ENCODE results near the gene TUBAL3. TPM values are rescaled to one million over a fixed set of nuclear protein-coding genes. Genes with fewer than 3 reads are reported as not detected.
"Not testable (repeated sequence)": the region's sequence is repeated elsewhere in the genome, so short reads cannot be mapped to it uniquely, and the experiment has no call there.

The TUBAL3 gene
- polyA plus RNA-seq, 10 donors, result 0.13 to 0.33 (median 0.14) TPM; not detected in 3

- not testable (repeated sequence) for DNase-seq
Measured at GRCh38 chr10:5380395-5380794, 24.2 kb downstream of the TUBAL3 start.

DNA sequence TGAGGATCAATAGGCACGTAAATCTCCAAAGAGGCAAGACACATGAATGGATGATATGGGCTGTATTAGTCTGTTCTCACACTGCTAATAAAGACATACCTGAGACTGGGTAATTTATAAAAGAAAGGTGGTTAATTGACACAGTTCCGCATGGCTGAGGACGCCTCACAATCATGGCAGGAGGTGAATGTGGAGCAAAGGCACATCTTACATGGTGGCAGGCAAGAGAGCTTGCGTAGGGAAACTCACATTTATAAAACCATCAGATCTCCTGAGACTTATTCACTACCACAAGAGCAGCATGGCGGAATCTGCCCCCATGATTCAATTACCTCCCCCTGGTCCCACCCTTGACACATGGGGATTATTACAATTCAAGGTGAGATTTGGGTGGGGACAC is 25.4 kb downstream of the TUBAL3 start:
- DNase-seq, result not testable (repeated sequence)

DNA sequence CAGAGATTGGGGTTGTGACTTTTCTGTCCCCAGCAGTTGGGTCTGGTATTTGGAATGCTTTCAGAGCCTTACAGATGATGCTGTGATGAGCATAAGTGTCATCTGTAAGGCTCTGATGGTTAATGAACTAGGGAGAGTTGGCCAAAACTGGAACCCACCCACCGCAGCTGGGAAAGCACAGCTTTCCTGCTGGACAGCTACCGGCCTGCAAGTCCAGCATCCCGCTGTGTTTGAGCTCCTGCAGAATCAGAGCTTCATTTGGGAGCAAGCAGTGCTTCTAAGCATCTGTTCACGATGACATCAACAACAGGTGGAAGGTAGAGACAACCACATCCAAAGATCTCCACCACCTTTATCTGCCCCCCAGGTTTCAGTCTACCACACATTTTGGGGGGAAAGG is 28.2 kb downstream of the TUBAL3 start:
- peak in 2 of 3 donors; percentile 20 to 34 for DNase-seq

GRCh38 chr10:5373891-5374611 is 30.6 kb downstream of the TUBAL3 start:
- DNase-seq, result no peak

DNA sequence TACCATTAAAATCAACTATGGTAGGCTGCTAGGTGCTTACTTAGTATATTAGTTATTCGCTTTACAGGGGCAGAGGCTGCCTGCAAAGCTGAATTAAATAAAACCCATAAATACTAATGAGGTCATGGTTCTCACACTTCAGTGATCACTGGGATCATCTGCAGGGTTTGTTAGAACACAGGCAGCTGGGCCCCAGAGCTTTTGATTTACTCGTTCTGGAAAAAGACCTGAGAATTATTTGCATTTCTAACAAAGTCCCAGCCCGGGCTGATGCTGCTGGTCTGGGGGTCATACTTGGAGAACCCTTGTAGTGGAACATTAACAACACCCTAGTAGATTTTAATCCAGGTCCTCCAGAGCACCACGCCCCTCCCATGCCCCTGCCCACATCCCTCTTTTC is 31.3 kb downstream of the TUBAL3 start:
- no peak for DNase-seq

GRCh38 chr10:5370493-5371352 is 33.9 kb downstream of the TUBAL3 start:
- no peak for DNase-seq

DNA sequence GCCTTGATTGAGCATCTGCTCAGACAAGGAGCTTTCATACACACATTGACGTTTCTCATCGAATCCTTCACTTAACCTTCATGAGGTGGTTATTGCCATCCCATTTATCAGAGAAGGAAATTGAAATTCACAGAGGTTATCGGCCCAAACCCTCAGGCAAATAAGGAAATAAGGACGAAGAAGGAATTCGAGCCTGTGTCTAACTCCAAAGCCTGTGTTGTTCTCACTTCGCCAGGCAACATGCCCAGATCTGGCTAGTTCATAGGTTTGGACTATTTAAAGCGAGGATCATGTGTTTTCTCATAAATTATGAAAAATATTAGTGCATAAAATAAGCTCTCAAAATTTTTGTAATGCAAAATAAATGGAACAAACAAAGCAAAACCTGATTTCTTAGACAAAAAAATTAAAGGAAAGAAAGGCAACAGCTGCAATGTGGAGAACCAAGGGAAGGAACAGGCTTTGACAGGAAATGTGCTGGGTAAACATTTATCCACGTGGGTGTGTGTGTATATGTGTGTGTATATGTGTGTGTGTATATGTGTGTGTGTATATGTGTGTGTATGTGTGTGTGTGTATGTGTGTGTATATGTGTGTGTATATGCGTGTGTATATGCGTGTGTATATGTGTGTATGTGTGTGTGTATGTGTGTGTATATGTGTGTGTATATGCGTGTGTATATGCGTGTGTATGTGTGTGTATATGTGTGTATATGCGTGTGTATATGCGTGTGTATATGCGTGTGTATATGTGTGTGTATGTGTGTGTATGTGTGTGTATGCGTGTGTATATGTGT is 35.1 kb downstream of the TUBAL3 start:
- DNase-seq, result no peak

- no peak for DNase-seq
Measured at GRCh38 chr10:5365928-5366327, 38.7 kb downstream of the TUBAL3 start.

DNA sequence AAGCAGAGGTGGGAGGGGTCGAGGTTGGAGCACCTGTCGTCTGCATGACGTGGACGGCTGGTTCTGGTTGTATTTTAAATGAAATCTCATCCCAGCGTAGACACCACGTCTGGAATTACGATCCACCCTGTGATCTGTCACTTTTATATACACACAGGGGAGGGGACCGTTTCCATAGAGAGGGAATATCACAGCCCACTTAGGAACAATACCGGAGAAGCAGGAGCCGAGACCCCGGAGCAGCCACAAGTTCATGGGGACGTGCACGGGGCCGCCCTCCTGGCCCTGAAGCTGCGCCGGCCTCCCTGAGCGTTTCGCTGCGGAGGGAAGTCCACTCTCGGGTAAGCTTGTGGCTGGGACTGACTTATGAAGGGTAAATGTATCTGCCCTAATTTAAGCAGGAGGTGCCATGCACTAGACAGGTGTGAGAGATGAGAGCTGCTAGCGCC is 39.7 kb downstream of the TUBAL3 start, which contains the start of gene UCN3:
UCN3 (plus strand) TSS at position 77 of the 449 bp plus-strand sequence. CDS start 8,755 bp downstream, outside the sequence.
- DNase-seq, result no peak

DNA sequence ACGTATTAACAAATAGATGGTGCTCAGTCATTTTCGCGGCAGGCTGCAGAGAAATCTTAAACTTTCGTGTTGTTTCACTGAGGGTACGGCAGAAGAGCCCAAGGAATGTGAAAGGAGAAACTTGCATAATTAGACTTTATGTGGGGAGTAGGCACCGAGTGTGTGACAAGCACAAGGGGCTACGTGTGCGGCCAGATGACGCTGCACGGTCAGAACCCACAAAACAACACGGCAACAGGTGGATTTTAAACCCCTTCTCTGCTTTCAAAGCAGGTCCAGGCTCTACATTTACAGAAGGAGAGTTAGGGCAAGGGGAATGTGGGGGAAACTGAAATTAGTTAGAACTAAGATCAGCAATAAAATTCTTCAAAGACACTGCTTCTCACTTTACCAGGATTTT is 40.3 kb downstream of the TUBAL3 start:
- no peak for DNase-seq

DNA sequence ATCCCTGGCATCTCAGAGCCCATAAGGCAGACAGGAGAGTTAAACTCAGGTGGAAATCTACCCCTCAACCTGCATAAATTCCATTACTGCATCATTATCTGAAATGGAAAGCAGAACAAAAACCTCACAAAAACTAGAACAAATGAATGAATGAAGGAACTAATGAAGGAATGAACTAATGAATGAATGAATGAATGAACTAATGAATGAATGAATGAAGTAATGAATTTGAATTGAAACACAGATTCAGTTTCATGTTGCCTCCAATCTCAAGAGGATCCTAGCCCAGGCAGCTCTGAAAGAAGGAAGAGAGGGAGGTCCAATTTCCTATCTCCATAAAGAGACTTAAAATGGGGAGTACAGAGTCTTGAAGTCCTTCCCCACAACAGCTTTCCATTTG is 41.8 kb downstream of the TUBAL3 start:
- no peak for DNase-seq

DNA sequence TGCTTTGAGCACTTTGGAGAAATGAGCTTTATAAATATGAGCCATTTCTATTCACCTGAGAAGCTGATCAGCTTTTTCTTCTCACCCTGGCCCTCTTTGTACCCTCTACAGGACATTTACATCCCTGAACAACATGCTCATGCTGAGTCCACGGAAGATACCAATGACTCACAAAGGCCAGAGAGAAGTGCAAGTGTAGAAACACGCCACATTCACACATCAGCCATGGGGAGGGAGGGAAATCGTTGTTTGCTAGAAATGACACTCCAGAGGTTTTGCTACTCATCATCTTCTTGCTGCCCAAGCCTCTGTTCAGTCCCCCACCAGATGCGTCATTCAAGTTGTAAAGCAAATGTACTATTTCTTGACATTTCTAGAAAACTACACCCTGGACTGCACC is 42.7 kb downstream of the TUBAL3 start:
- no peak for DNase-seq

DNA sequence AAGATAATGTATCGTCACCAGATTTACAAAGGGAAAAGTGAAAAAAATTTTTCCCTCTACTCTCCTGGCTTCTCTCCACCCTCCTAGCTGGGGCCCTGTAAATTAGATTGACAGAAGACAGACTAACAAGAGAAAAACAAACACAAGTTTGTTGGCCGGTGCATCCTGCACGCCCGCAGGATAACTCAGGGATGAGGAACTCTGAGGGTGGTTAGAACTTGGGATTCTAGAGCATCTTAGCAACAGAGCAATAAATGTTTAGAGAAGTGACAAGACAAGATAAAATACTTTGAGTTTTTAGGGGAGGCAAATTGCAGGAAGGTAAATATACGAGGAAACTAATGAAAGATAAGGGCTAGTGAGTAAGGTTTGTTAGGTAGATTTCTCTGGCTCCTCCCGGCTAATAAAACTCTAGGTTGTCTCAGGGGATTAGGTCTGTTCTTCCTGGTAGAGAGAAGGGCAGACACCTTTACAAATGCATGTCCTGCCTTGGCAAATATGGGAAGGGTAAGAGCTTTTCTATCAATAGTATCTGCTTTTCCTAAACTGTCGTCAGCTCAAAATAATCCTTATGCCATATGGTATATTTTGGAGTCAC is 44.2 kb downstream of the TUBAL3 start:
- DNase-seq, result no peak

GRCh38 chr10:5356302-5356763 is 48.3 kb downstream of the TUBAL3 start:
- no peak for DNase-seq

- DNase-seq, result no peak
Measured at GRCh38 chr10:5355594-5356301, 48.9 kb downstream of the TUBAL3 start.

- DNase-seq, result no peak
Measured at GRCh38 chr10:5354068-5354467, 50.6 kb downstream of the TUBAL3 start.

DNA sequence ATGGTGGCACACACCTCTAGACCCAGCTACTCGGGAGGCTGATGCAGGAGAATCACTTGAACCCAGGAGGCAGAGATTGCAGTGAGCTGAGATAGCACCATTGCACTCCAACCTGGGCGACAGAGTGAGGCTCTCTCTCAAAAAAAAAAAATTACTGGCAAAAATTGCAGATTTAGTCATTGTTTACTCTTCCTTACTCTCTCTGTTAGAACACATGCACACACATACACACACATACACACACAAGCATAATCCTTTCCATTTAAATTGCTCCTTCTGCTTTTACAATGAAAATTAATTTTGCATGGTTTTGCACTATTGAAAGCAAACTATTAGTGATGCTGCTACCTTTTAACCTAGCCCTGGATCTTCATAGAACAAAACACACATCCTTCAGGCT is 55.3 kb downstream of the TUBAL3 start:
- DNase-seq, result no peak

GRCh38 chr10:5346881-5347280 is 57.7 kb downstream of the TUBAL3 start:
- DNase-seq, result no peak

DNA sequence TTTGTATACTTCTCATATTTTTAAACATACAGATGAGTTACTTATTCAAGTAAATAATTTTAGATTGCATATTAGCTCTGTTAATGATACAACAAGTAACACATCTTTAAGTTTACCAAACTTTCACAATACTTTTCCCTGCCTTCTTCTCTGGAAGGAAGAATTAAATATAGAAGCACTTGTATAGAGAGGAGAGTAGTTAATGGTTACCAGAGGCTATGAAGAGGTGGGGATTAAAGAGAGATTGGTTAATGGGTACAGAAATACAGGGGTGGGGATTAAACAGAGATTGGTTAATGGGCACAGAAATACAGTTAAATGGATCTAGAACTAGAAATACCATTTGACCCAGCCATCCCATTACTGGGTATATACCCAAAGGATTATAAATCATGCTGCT is 59.9 kb downstream of the TUBAL3 start:
- DNase-seq, result no peak

- peak in 2 of 3 donors; percentile 2 to 18 for DNase-seq
Measured at GRCh38 chr10:5343979-5344378, 60.6 kb downstream of the TUBAL3 start.

DNA sequence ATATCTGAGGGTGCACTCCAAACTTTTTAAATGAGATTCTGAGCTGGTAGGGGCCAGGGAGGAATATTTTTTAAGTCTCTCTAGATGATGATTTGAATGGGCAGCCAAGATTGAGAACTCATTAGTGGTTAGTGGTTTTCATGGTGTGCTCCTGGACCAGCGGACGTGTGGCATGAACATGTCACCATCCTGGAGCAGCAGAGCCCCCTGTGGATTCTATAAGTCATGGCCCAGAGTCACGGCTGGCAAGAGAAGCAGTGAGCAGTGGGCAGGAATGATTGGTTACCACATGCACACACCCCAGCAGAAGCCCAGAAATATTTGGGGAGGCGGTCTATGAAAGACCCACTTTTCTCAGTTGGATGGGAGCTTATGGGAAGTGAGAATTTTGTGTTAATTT is 61.1 kb downstream of the TUBAL3 start:
- peak in 2 of 3 donors; percentile 2 to 7 for DNase-seq
